Smooth muscle cell (in vitro differentiated cells): ENCODE data around the gene HSPG2. TPM values are rescaled to one million over a fixed set of nuclear protein-coding genes. Genes with fewer than 3 reads are reported as not detected.

Source experiments
- DNase-seq: peaks from one replicate; lab custom pipeline; 2025; ENCODE audit not compliant: unreplicated experiment; lab: John Stamatoyannopoulos, UW
- H2AFZ ChIP-seq: fragments of 200-600 bp; sonication (generic); 2 replicates; pipeline ENCODE4 v1.6.0; 2016; ENCODE audit warnings: antibody characterized with exemption, low read depth, mild to moderate bottlenecking
- H3F3A ChIP-seq: fragments of 200-600 bp; sonication (generic); 2 replicates; pipeline ENCODE4 v1.6.0; 2017; ENCODE audit warnings: antibody characterized with exemption, low read depth
- H3K27ac ChIP-seq: fragments of 200-600 bp; sonication (generic); 2 replicates; pipeline ENCODE4 v1.5.1; 2016; ENCODE audit warnings: low read depth, mild to moderate bottlenecking
- H3K27me3 ChIP-seq: fragments of 200-600 bp; sonication (generic); 2 replicates; pipeline ENCODE4 v1.6.1; 2016; ENCODE audit warnings: low read depth, mild to moderate bottlenecking
- H3K36me3 ChIP-seq: fragments of 200-600 bp; sonication (generic); 2 replicates; pipeline ENCODE4 v1.5.1; 2016; ENCODE audit warnings: low read depth
- H3K4me1 ChIP-seq: fragments of 200-600 bp; sonication (generic); 2 replicates; pipeline ENCODE4 v1.5.1; 2016; ENCODE audit warnings: low read depth
- H3K4me2 ChIP-seq: fragments of 200-600 bp; sonication (generic); 2 replicates; pipeline ENCODE4 v1.6.0; 2016; ENCODE audit warnings: mild to moderate bottlenecking
- H3K4me3 ChIP-seq: fragments of 200-600 bp; sonication (generic); 2 replicates; pipeline ENCODE4 v1.5.1; 2016; ENCODE audit warnings: mild to moderate bottlenecking
- H3K79me2 ChIP-seq: fragments of 200-600 bp; sonication (generic); 2 replicates; pipeline ENCODE4 v1.6.0; 2016; ENCODE audit warnings: low read depth, mild to moderate bottlenecking
- H3K9ac ChIP-seq: fragments of 200-600 bp; sonication (generic); 2 replicates; pipeline ENCODE4 v1.6.0; 2016; ENCODE audit warnings: low read depth
- H3K9me3 ChIP-seq: fragments of 200-600 bp; sonication (generic); replicated peaks from 2 replicates; pipeline ENCODE4 v1.5.1; 2016; ENCODE audit warnings: low read depth
- H4K20me1 ChIP-seq: fragments of 200-600 bp; sonication (generic); 2 replicates; pipeline ENCODE4 v1.6.0; 2016; ENCODE audit warnings: low read depth
- CTCF ChIP-seq: fragments of 200-600 bp; sonication (generic); IDR thresholded peaks from 2 replicates; pipeline ENCODE4 v1.5.1; 2017; ENCODE audit warnings: borderline replicate concordance, mild to moderate bottlenecking, antibody characterized with exemption; ENCODE audit not compliant: insufficient read depth, poor library complexity, severe bottlenecking
- WGBS: methylation state at CpG from one replicate; pipeline ENCODE4 v1.1.7; 2016; ENCODE audit warnings: low lambda C conversion rate; 5-methylcytosine and 5-hydroxymethylcytosine counted together
- polyA plus RNA-seq: library from polyadenylated mRNA; unstranded; fragments of >200 nt; fragmentation: Nextera tagmentation; extraction: Ambion mirVana; gene quantifications from 2 replicates; pipeline ENCODE4 v1.2.1, GENCODE V29; 2016
- total RNA-seq: library from RNA; depleted of rRNA; stranded (reverse); fragments of >200 nt; gene quantifications from 2 replicates; pipeline ENCODE4 v1.2.3, GENCODE V29; 2014

HSPG2 gene
- total and polyA plus RNA-seq, 2 experiments from 2014 or later = 40.7 to 46.7 TPM

GRCh38 chr1:21900766-21901472 lies 36.2 kb downstream of the HSPG2 start:
- H3F3A ChIP-seq = no peaks in the 10 kb centered on the region
- H4K20me1 ChIP-seq = peaks cover 89% of the 10 kb centered on the region
- no peaks in the 10 kb centered on the region for H3K36me3 ChIP-seq
- no peak for DNase-seq
- H3K4me2 ChIP-seq = no peak overlapping the region
- peaks cover 9% of the 10 kb centered on the region for H3K79me2 ChIP-seq
- TF ChIP-seq CTCF = no peak
- H3K27me3 ChIP-seq = no peaks in the 10 kb centered on the region
- no peak overlapping the region for H2AFZ ChIP-seq
- no peaks in the 10 kb centered on the region for H3K9me3 ChIP-seq
- 92% methylated on average over 13 of the region's 13 CpGs for WGBS
- peak overlapping the region; percentile 55 for H3K27ac ChIP-seq
- no peak overlapping the region for H3K9ac ChIP-seq
- no peak overlapping the region for H3K4me3 ChIP-seq
- H3K4me1 ChIP-seq = peaks cover 20% of the 10 kb centered on the region

GRCh38 chr1:21899987-21900386 lies 37.1 kb downstream of the HSPG2 start:
- DNase-seq = no peak
- H3K79me2 ChIP-seq = peaks cover 9% of the 10 kb centered on the region
- peak overlapping the region; percentile 17 for H3K9ac ChIP-seq
- H3K9me3 ChIP-seq = no peaks in the 10 kb centered on the region
- TF ChIP-seq CTCF = no peak
- peak overlapping the region; percentile 14 for H3K4me2 ChIP-seq
- H2AFZ ChIP-seq = no peak overlapping the region
- peak overlapping the region; percentile 60 for H3K27ac ChIP-seq
- no peaks in the 10 kb centered on the region for H3F3A ChIP-seq
- peaks cover 20% of the 10 kb centered on the region for H3K4me1 ChIP-seq
- no peaks in the 10 kb centered on the region for H3K27me3 ChIP-seq
- H3K4me3 ChIP-seq = no peak overlapping the region
- WGBS = 41% methylated on average over 8 of the region's 8 CpGs
- peaks cover 93% of the 10 kb centered on the region for H4K20me1 ChIP-seq
- no peaks in the 10 kb centered on the region for H3K36me3 ChIP-seq

DNA sequence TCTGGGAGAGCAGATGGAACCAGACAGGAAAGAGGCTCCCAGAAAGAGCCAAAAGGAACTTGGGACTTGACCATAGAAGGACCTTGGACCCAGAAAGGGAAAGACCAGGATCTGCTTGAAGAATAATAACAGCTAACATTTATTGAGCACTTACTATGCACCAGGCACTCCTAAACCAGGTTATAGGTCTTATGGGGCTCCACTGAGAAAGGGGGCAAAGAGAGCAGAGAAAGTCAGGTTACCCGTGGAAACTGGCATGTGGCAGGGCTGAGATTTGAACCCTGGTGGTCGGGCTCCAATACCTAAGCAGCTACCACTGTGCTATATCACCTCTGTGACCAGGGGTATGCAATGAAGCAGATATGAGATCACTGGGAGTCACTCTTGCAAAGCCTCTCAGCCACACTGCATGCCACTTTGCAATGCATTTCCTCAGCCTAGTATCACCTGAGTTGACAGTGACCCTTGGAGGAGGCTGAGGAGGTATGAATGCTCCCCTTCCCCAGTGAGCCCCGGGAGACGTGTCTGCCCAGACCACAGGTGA lies 37.8 kb downstream of the HSPG2 start:
- no peak overlapping the region for H2AFZ ChIP-seq
- 96% methylated on average over 4 of the region's 4 CpGs for WGBS
- peak overlapping the region; percentile 59 for H3K4me2 ChIP-seq
- H3K4me3 ChIP-seq = no peak overlapping the region
- no peaks in the 10 kb centered on the region for H3F3A ChIP-seq
- DNase-seq = no peak
- H3K9me3 ChIP-seq = no peaks in the 10 kb centered on the region
- no peak overlapping the region for H3K9ac ChIP-seq
- H3K4me1 ChIP-seq = peaks cover 20% of the 10 kb centered on the region
- H4K20me1 ChIP-seq = peaks cover 94% of the 10 kb centered on the region
- peak overlapping the region; percentile 82 for H3K27ac ChIP-seq
- H3K36me3 ChIP-seq = no peaks in the 10 kb centered on the region
- H3K27me3 ChIP-seq = no peaks in the 10 kb centered on the region
- H3K79me2 ChIP-seq = peaks cover 5% of the 10 kb centered on the region
- no peak for TF ChIP-seq CTCF
